A549 (cell line): Measurements from ENCODE around the gene SCT.

Experiments
- CTCF ChIP-seq: fragments of >200 bp; sonication (Bioruptor Twin); formaldehyde crosslinking; IDR thresholded peaks from 3 replicates; pipeline ENCODE4 v1.5.1; 2016
- HDAC2 ChIP-seq: fragments of 200-600 bp; sonication (generic); IDR thresholded peaks from 2 replicates; pipeline ENCODE4 v1.6.1; 2016
- JUN ChIP-seq, 2 experiments: fragments of >200 bp; sonication (Bioruptor Twin); formaldehyde crosslinking; IDR thresholded peaks; 2 replicates in 1 of 2; 3 replicates in 1 of 2; pipeline ENCODE4 v1.6.1; 2016 to 2017
- MAZ ChIP-seq: fragments of 150-350 bp; IDR thresholded peaks from 2 replicates; pipeline ENCODE4 v1.6.1; 2014; ENCODE audit warnings: antibody characterized with exemption, low read depth, low read length, borderline replicate concordance
- PHF8 ChIP-seq: fragments of 200-600 bp; sonication (generic); IDR thresholded peaks from 2 replicates; pipeline ENCODE4 v1.6.1; 2016; ENCODE audit warnings: low read depth, mild to moderate bottlenecking, antibody characterized with exemption, moderate library complexity, borderline replicate concordance

GRCh38 chr11:608791-609251 is 18.2 kb downstream of the SCT start:
- TF ChIP-seq JUN (IDR thresholded peaks at IDR 0.05) (no peak), PHF8 (no peak), CTCF (no peak), MAZ (no peak), HDAC2 (no peak)
